Breast epithelium (tissue), 4 donors: Measurements from ENCODE around the gene PAN3. TPM values are rescaled to one million over a fixed set of nuclear protein-coding genes. Genes with fewer than 3 reads are reported as not detected.

Experiments used
- DNase-seq, 2 donors: peaks; one replicate each; pipeline ENCODE4 v3.0.0-alpha.2; 2019; ENCODE audit warnings: low spot score in 2 of 2
- H3K27ac ChIP-seq, 2 donors: fragments of 200-600 bp; sonication (generic) in 1 of 2; one replicate each; pipeline ENCODE4 v1.5.1; 2016 to 2019; ENCODE audit warnings: mild to moderate bottlenecking in 1 of 2
- H3K27me3 ChIP-seq, 2 donors: fragments of 200-600 bp; sonication (generic) in 1 of 2; one replicate each; pipeline versions ENCODE4 v1.5.1 to v1.6.0; 2017 to 2019; ENCODE audit warnings: control low read depth in 1 of 2, mild to moderate bottlenecking in 1 of 2
- H3K36me3 ChIP-seq: fragments of 200-600 bp; one replicate; pipeline ENCODE4 v1.5.1; 2019
- H3K4me1 ChIP-seq, 2 donors: fragments of 200-600 bp; sonication (generic); one replicate each; pipeline ENCODE4 v1.5.1; 2016 to 2019; ENCODE audit warnings: control low read depth in 1 of 2
- H3K4me3 ChIP-seq, 3 donors: fragments of 200-600 bp; sonication (generic); 1 replicate in 2 of 3; 2 replicates in 1 of 3; pipeline ENCODE4 v1.5.1; 2016 to 2019; ENCODE audit warnings: mild to moderate bottlenecking in 3 of 3, moderate library complexity in 2 of 3
- H3K9me3 ChIP-seq, 2 donors: fragments of 200-600 bp; sonication (generic) in 1 of 2; one replicate each; pipeline ENCODE4 v1.5.1; 2016 to 2019; ENCODE audit warnings: control low read depth in 1 of 2
- POLR2A ChIP-seq: fragments of 450-650 bp; IDR thresholded peaks from one replicate; pipeline ENCODE4 v1.6.1; 2016; ENCODE audit warnings: antibody characterized with exemption, mild to moderate bottlenecking, moderate library complexity
- POLR2AphosphoS5 ChIP-seq, 3 donors: sonication (generic); formaldehyde crosslinking; IDR thresholded peaks; one replicate each; pipeline ENCODE4 v1.6.1; 2017; ENCODE audit warnings: antibody characterized with exemption in 3 of 3
- intact Hi-C: fragments of 100-400 bp; cut with DNase I; formaldehyde crosslinking; loops from one replicate; pipeline ENCODE4 v1.15.1; 2023; ENCODE audit warnings: low total_unique reads
- total RNA-seq, 3 donors: library from RNA; depleted of rRNA; stranded (reverse); fragments of >200 nt; gene quantifications; one replicate each; pipeline ENCODE4 v1.1.0, GENCODE V29; 2016
- TF ChIP-seq, protein P1 (sequence below), 3 donors: fragments of 450-650 bp; IDR thresholded peaks; one replicate each; pipeline ENCODE4 v1.5.1; 2016 to 2017; ENCODE audit warnings: antibody characterized with exemption in 3 of 3, mild to moderate bottlenecking in 3 of 3, moderate library complexity in 3 of 3

PAN3 gene
- total RNA-seq, 3 donors from 2014 or later, result 39.0 to 75.2 (median 50.8) TPM

- no peaks in the 10 kb centered on the region for H3K4me1 ChIP-seq
- H3K27ac ChIP-seq, result no peak overlapping the region
- DNase-seq, result no peak
- no peaks in the 10 kb centered on the region for H3K36me3 ChIP-seq
- H3K4me3 ChIP-seq, result no peak overlapping the region
- no peak for TF ChIP-seq POLR2AphosphoS5 (IDR thresholded peaks at IDR 0.05)
- TF ChIP-seq, protein P1, sequence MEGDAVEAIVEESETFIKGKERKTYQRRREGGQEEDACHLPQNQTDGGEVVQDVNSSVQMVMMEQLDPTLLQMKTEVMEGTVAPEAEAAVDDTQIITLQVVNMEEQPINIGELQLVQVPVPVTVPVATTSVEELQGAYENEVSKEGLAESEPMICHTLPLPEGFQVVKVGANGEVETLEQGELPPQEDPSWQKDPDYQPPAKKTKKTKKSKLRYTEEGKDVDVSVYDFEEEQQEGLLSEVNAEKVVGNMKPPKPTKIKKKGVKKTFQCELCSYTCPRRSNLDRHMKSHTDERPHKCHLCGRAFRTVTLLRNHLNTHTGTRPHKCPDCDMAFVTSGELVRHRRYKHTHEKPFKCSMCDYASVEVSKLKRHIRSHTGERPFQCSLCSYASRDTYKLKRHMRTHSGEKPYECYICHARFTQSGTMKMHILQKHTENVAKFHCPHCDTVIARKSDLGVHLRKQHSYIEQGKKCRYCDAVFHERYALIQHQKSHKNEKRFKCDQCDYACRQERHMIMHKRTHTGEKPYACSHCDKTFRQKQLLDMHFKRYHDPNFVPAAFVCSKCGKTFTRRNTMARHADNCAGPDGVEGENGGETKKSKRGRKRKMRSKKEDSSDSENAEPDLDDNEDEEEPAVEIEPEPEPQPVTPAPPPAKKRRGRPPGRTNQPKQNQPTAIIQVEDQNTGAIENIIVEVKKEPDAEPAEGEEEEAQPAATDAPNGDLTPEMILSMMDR (IDR thresholded peaks at IDR 0.05), result no peak
- no peak for TF ChIP-seq POLR2A
- intact Hi-C loops, result no loop called here
- no peaks in the 10 kb centered on the region for H3K27me3 ChIP-seq
- H3K9me3 ChIP-seq, result no peaks in the 10 kb centered on the region
These were observed 195.0 kb downstream of the PAN3 start for GRCh38 chr13:28333204-28333881.

DNA sequence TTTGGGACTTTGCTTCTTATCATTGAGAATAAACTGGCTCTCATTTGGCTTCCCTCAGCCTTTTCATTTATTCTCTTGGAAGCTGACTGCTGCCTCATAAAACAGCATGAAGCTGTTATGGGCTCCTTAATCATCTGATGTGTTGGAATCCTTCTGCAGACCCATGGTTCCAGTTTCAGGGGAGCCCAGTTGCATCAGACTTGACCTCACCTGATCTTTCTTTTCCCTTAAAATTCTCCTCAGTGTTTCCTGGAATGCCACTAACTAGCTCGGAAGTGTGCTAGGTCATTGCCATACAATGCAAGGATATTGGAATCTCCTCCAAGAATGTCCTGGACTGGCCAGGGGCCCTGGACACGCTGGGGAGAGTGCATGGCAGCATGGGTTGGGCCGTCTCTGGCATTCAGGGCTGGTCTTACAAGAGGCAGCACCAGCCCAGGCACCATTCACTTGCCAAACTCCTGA is 197.9 kb downstream of the PAN3 start:
- TF ChIP-seq, protein P1 (IDR thresholded peaks at IDR 0.05), result no peak
- TF ChIP-seq POLR2A (no peak), POLR2AphosphoS5 (IDR thresholded peaks at IDR 0.05) (no peak)
- no peak overlapping the region for H3K27ac ChIP-seq

DNA sequence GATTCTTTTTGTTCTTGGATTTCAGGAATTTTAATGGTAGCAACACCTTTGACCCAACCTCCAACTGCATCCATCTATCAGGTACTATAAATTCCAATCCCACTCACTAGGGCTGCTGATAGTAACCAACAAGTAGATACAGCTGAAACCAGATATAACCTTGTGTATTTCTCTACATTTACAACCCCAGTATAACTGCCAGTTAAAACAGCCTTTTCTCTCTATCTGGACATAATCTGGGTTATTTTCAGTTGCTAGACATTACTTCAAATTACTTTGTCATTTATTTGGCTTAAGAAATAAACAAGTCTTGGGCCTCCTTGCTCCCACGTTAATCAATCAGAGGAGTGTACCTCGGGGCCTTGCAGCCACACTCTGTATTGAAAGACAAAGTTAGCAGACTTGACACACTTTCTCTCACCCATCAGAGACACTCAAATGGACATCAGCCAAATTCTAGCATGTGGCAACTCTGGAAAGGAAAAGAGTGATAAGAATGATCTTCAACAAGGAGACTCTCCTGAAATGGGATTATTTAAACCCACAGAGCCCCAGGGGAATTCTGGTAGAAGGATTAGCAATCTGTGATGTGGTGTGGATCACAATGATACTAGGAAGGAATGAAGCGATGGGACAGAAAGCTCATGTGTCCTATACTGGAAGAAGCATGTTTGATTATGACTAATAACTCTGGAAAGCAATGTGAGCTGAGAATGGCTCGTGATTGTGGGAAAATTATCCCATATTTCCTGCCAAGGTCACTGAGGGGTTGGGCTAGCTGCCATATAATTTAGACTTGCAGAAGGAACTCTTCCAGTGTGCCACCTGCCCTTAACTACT is 199.0 kb downstream of the PAN3 start:
- no peak for DNase-seq
- intact Hi-C loops, result no loop called here
- TF ChIP-seq, protein P1 (IDR thresholded peaks at IDR 0.05), result no peak
- TF ChIP-seq POLR2A (no peak), POLR2AphosphoS5 (IDR thresholded peaks at IDR 0.05) (no peak)
- Histone ChIP-seq H3K36me3 (no peaks in the 10 kb centered on the region), H3K4me3 (no peak overlapping the region), H3K4me1 (no peaks in the 10 kb centered on the region), H3K27me3 (no peaks in the 10 kb centered on the region), H3K27ac (peak overlapping the region in 1 of 2 donors; percentile 45), H3K9me3 (no peaks in the 10 kb centered on the region)

More for the DNA sequence above, 197.9 kb downstream of the PAN3 start:
- no peak for DNase-seq
- no peaks in the 10 kb centered on the region for H3K27me3 ChIP-seq
- no peaks in the 10 kb centered on the region for H3K4me1 ChIP-seq
- H3K4me3 ChIP-seq, result no peak overlapping the region
- no peaks in the 10 kb centered on the region for H3K9me3 ChIP-seq
- no peaks in the 10 kb centered on the region for H3K36me3 ChIP-seq
- intact Hi-C loops, result no loop called here

GRCh38 chr13:28338006-28338574 is 199.7 kb downstream of the PAN3 start:
- Histone ChIP-seq H3K4me1 (no peaks in the 10 kb centered on the region), H3K9me3 (no peaks in the 10 kb centered on the region), H3K27me3 (no peaks in the 10 kb centered on the region), H3K27ac (peak overlapping the region in 1 of 2 donors; percentile 10), H3K36me3 (no peaks in the 10 kb centered on the region), H3K4me3 (peak overlapping the region in 1 of 3 donors; percentile 2)
- TF ChIP-seq, protein P1 (IDR thresholded peaks at IDR 0.05), result no peak
- no peak for TF ChIP-seq POLR2AphosphoS5 (IDR thresholded peaks at IDR 0.05)
- TF ChIP-seq POLR2A, result no peak
- intact Hi-C loops, result no loop called here
- no peak for DNase-seq
